ENCODE data around the gene CNTD1. TPM values are rescaled to one million over a fixed set of nuclear protein-coding genes. Genes with fewer than 3 reads are reported as not detected.
A peak's percentile ranks its signal among the peaks of the same experiment; 100 is the strongest.

The CNTD1 gene
- total RNA-seq, 2 donors from 2014 or later, result not detected

GRCh38 chr17:42783791-42784138 is 14.9 kb upstream of the CNTD1 start:
- DNase-seq (ENCODE audit: low spot score) (no peak), ATAC-seq (no peak)
- peaks cover 49 to 50% of the 10 kb centered on the region in 2 donors for H3K27me3 Mint-ChIP-seq
- peaks cover 0 to 19% of the 10 kb centered on the region in 2 donors for H3K4me1 Mint-ChIP-seq (ENCODE audit: low read depth in 2 of 2)
- no peak overlapping the region for H3K4me3 Mint-ChIP-seq
- no peaks in the 10 kb centered on the region for H3K9me3 Mint-ChIP-seq
- H3K36me3 Mint-ChIP-seq, result peaks cover 4% of the 10 kb centered on the region
- no peak overlapping the region for H3K27ac Mint-ChIP-seq

DNA sequence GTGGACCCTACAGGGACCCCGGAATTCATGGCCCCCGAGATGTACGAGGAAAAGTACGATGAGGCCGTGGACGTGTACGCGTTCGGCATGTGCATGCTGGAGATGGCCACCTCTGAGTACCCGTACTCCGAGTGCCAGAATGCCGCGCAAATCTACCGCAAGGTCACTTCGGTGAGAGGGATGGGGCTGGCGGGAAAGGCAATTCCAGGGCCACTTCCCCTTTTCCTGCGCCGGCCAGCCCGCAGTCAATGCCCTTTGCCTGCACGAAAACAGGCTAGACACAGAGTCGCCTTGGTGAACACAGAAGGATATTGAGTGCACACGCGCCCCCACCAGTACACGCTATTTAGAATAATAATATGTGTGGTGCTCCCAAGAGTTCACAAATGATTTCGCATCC is 14.3 kb upstream of the CNTD1 start:
- ATAC-seq, result no peak

GRCh38 chr17:42784811-42785592 is 13.7 kb upstream of the CNTD1 start:
- no peak for DNase-seq (ENCODE audit: low spot score)
- Mint-ChIP-seq H3K4me1 (ENCODE audit: low read depth in 2 of 2) (peaks cover 0 to 11% of the 10 kb centered on the region in 2 donors), H3K27ac (no peak overlapping the region)

More for the DNA sequence above, 14.3 kb upstream of the CNTD1 start:
- H3K9me3 Mint-ChIP-seq, result no peaks in the 10 kb centered on the region
- H3K4me3 Mint-ChIP-seq, result no peak overlapping the region
- H3K27me3 Mint-ChIP-seq, result peaks cover 49 to 50% of the 10 kb centered on the region in 2 donors
- H3K4me1 Mint-ChIP-seq (ENCODE audit: low read depth in 2 of 2), result peaks cover 0 to 16% of the 10 kb centered on the region in 2 donors
- H3K27ac Mint-ChIP-seq, result no peak overlapping the region
- no peak for DNase-seq (ENCODE audit: low spot score)
- peaks cover 4% of the 10 kb centered on the region for H3K36me3 Mint-ChIP-seq

DNA sequence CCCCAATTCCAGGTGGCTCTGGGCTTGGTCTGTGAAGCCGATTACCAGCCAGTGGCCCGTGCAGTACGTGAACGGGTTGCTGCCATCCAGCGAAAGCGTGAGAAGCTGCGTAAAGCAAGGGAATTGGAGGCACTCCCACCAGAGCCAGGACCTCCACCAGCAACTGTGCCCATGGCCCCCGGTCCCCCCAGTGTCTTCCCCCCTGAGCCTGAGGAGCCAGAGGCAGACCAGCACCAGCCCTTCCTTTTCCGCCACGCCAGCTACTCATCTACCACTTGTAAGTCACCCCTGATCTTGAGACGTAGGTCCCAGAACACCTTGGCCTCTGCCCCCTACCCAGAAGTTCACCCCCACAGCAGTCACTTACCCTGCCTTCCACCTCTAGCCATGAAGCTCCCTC is 11.4 kb upstream of the CNTD1 start:
- H3K36me3 Mint-ChIP-seq, result peaks cover 4% of the 10 kb centered on the region
- H3K27ac Mint-ChIP-seq, result no peak overlapping the region
- no peak for ATAC-seq
- H3K27me3 Mint-ChIP-seq, result peaks cover 51 to 58% of the 10 kb centered on the region in 2 donors
- no peaks in the 10 kb centered on the region for H3K9me3 Mint-ChIP-seq
- H3K4me1 Mint-ChIP-seq (ENCODE audit: low read depth in 2 of 2), result peaks cover 0 to 11% of the 10 kb centered on the region in 2 donors
- DNase-seq (ENCODE audit: low spot score), result no peak
- no peak overlapping the region for H3K4me3 Mint-ChIP-seq

More at GRCh38 chr17:42784811-42785592, 13.7 kb upstream of the CNTD1 start:
- Mint-ChIP-seq H3K4me3 (no peak overlapping the region), H3K36me3 (peaks cover 4% of the 10 kb centered on the region), H3K27me3 (peaks cover 50 to 53% of the 10 kb centered on the region in 2 donors), H3K9me3 (no peaks in the 10 kb centered on the region)
- no peak for ATAC-seq

GRCh38 chr17:42791948-42792347 is 6.7 kb upstream of the CNTD1 start:
- no peaks in the 10 kb centered on the region for H3K9me3 Mint-ChIP-seq
- H3K27ac Mint-ChIP-seq, result no peak overlapping the region
- peaks cover 20 to 21% of the 10 kb centered on the region in 2 donors for H3K27me3 Mint-ChIP-seq
- H3K4me1 Mint-ChIP-seq (ENCODE audit: low read depth in 2 of 2), result peaks cover 0 to 9% of the 10 kb centered on the region in 2 donors
- DNase-seq (ENCODE audit: low spot score) (no peak), ATAC-seq (no peak)
- H3K36me3 Mint-ChIP-seq, result no peaks in the 10 kb centered on the region
- no peak overlapping the region for H3K4me3 Mint-ChIP-seq

DNA sequence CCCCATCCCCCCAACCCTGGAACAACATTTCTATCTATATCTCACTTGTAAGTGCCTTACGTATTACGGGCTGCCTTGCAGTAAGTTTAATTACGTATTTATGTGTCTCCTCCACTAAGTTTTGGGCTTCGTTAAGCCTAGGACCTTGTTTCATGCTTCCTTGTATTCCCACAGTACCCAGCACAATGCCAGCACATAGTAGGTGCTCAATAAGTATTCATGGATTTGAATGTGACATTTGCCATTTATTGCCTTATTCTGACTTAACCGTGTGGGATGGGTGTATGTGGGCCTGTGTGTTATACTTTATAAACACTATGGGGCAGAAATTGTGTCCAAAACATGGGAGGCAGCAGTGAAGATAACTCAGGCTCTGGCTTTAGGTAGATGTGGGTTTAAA is 6.1 kb upstream of the CNTD1 start:
- Mint-ChIP-seq H3K36me3 (no peaks in the 10 kb centered on the region), H3K9me3 (no peaks in the 10 kb centered on the region), H3K4me1 (ENCODE audit: low read depth in 2 of 2) (peaks cover 3 to 11% of the 10 kb centered on the region in 2 donors)

GRCh38 chr17:42795061-42795460 is 3.6 kb upstream of the CNTD1 start:
- Mint-ChIP-seq H3K27me3 (peaks cover 4 to 8% of the 10 kb centered on the region in 2 donors), H3K4me1 (ENCODE audit: low read depth in 2 of 2) (peaks cover 12 to 20% of the 10 kb centered on the region in 2 donors), H3K9me3 (no peaks in the 10 kb centered on the region), H3K27ac (no peak overlapping the region), H3K36me3 (no peaks in the 10 kb centered on the region), H3K4me3 (no peak overlapping the region)
- DNase-seq (ENCODE audit: low spot score) (no peak), ATAC-seq (no peak)

More for the DNA sequence above, 6.1 kb upstream of the CNTD1 start:
- H3K4me3 Mint-ChIP-seq, result no peak overlapping the region
- DNase-seq (ENCODE audit: low spot score) (no peak), ATAC-seq (no peak)
- H3K27ac Mint-ChIP-seq, result no peak overlapping the region
- peaks cover 15% of the 10 kb centered on the region in 2 donors for H3K27me3 Mint-ChIP-seq

DNA sequence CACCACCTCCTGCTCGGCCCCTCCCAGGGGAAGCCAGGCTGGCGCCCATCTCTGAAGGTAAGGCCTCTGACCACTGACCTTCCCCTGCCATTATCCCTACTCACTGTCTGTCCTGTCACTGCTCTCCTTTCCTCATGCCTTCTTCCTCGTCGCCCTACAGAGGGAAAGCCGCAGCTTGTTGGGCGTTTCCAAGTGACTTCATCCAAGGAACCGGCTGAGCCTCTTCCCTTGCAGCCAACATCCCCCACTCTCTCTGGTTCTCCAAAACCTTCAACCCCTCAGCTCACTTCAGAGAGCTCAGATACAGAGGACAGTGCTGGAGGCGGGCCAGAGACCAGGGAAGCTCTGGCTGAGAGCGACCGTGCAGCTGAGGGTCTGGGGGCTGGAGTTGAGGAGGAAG is 3.2 kb upstream of the CNTD1 start:
- Mint-ChIP-seq H3K4me1 (ENCODE audit: low read depth in 2 of 2) (peaks cover 12 to 20% of the 10 kb centered on the region in 2 donors), H3K27ac (peak overlapping the region in 1 of 2 donors; percentile 68), H3K36me3 (no peaks in the 10 kb centered on the region), H3K9me3 (no peaks in the 10 kb centered on the region), H3K4me3 (no peak overlapping the region), H3K27me3 (peaks cover under 1 to 5% of the 10 kb centered on the region in 2 donors)
- no peak for ATAC-seq
- DNase-seq (ENCODE audit: low spot score), result no peak

GRCh38 chr17:42796066-42796758 is 2.4 kb upstream of the CNTD1 start:
- H3K4me3 Mint-ChIP-seq, result no peak overlapping the region
- peaks cover 0 to 2% of the 10 kb centered on the region in 2 donors for H3K27me3 Mint-ChIP-seq
- peak overlapping the region in 1 of 2 donors; percentile 68 for H3K27ac Mint-ChIP-seq
- no peaks in the 10 kb centered on the region for H3K9me3 Mint-ChIP-seq
- DNase-seq (ENCODE audit: low spot score) (no peak), ATAC-seq (no peak)
- H3K36me3 Mint-ChIP-seq, result no peaks in the 10 kb centered on the region
- H3K4me1 Mint-ChIP-seq (ENCODE audit: low read depth in 2 of 2), result peaks cover 12 to 20% of the 10 kb centered on the region in 2 donors

DNA sequence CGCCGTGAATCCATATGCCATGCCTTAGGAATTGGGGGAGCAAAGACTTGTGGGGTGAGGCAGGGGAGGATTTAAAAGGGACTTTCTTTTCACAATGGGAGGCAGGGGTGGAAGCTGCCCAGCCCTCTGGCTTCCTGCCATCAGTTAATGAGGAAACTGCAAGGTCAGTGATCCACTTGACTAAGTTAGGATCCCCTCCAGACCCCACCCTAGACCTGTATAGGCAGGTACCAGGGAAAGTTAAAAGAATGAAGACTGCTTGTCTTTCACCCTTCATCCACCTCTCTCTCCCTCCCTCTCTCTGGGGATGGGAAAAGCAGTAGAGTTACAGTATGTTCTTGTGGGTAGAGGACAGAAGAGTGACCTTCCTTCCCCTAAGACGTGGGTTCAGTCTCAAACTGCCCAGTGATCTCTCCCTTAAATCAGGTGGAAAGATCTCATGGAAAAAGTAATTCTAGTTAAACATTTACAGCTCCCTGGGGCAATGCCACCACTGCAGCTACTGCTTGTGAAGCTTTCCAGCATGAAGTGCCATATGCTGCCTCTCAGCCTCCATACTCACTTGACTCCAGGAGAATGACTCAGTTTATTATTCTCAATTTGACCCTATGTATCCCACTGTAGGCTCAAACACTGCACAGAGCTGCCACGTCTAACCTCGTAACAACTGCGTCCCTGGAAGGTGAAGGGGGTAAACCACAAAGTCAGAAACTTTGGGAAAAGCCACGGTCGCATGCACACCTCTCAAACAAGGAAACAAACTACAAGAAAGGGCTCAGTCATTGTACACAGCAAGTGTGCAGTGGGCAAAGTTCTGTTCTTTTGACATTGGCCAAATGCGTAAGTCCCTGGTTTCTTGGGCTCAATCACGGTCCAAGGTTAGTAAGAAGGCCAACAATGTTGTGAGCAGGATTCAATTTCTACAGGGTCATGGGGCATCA is 1.3 kb upstream of the CNTD1 start:
- ATAC-seq (no peak), DNase-seq (ENCODE audit: low spot score) (no peak)
- Mint-ChIP-seq H3K27ac (peak overlapping the region in 1 of 2 donors; percentile 95), H3K4me3 (peak overlapping the region; percentile 97), H3K9me3 (no peaks in the 10 kb centered on the region), H3K27me3 (peaks cover 0 to 2% of the 10 kb centered on the region in 2 donors), H3K4me1 (ENCODE audit: low read depth in 2 of 2) (peaks cover 12 to 20% of the 10 kb centered on the region in 2 donors), H3K36me3 (no peaks in the 10 kb centered on the region)

DNA sequence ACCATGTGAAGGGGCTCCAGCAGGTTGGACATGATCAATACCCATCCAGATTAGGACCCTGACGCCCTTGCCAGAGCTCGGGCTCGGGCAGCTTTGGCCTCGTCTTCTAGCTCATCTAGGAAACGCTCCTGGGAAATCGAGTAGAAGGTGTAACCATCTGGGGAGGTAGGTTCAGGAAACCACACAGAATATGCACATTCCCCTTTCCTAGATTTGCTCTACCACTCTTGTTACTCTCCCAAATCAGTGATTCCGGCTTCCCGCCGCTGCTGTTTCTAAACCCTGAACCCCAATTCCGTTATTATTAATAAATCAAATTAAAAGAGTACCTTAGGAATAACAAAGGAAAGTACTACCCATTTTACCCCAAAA is 664 bp upstream of the CNTD1 start:
- Mint-ChIP-seq H3K27ac (peak overlapping the region; percentile 71 to 95), H3K27me3 (peaks cover 0 to 2% of the 10 kb centered on the region in 2 donors), H3K36me3 (no peaks in the 10 kb centered on the region), H3K4me1 (ENCODE audit: low read depth in 2 of 2) (peaks cover 12 to 20% of the 10 kb centered on the region in 2 donors), H3K9me3 (no peaks in the 10 kb centered on the region), H3K4me3 (peak overlapping the region; percentile 97)
- DNase-seq (ENCODE audit: low spot score) (no peak), ATAC-seq (no peak)

- Mint-ChIP-seq H3K27me3 (peaks cover 0 to 2% of the 10 kb centered on the region in 2 donors), H3K4me1 (ENCODE audit: low read depth in 2 of 2) (peaks cover 7% of the 10 kb centered on the region in 2 donors), H3K27ac (no peak overlapping the region), H3K4me3 (no peak overlapping the region), H3K36me3 (no peaks in the 10 kb centered on the region), H3K9me3 (no peaks in the 10 kb centered on the region)
- DNase-seq (ENCODE audit: low spot score) (no peak), ATAC-seq (no peak)
Measured at GRCh38 chr17:42803074-42803883, 4.6 kb downstream of the CNTD1 start.

- DNase-seq (ENCODE audit: low spot score), result no peak
- H3K9me3 Mint-ChIP-seq, result no peaks in the 10 kb centered on the region
- peaks cover 0 to 2% of the 10 kb centered on the region in 2 donors for H3K27me3 Mint-ChIP-seq
- no peak overlapping the region for H3K27ac Mint-ChIP-seq
- no peak overlapping the region for H3K4me3 Mint-ChIP-seq
- H3K36me3 Mint-ChIP-seq, result no peaks in the 10 kb centered on the region
- H3K4me1 Mint-ChIP-seq (ENCODE audit: low read depth in 2 of 2), result no peaks in the 10 kb centered on the region
- no peak for ATAC-seq
Measured at GRCh38 chr17:42804918-42805367, 6.3 kb downstream of the CNTD1 start.
